NOMO-1 (cell line): Measurements from ENCODE around the gene DSE.

Experiments used
- DNase-seq, 2 experiments: peaks; one replicate each; lab custom pipeline; 2025; ENCODE audit not compliant: unreplicated experiment in 2 of 2; lab: John Stamatoyannopoulos, UW

DSE gene

DNA sequence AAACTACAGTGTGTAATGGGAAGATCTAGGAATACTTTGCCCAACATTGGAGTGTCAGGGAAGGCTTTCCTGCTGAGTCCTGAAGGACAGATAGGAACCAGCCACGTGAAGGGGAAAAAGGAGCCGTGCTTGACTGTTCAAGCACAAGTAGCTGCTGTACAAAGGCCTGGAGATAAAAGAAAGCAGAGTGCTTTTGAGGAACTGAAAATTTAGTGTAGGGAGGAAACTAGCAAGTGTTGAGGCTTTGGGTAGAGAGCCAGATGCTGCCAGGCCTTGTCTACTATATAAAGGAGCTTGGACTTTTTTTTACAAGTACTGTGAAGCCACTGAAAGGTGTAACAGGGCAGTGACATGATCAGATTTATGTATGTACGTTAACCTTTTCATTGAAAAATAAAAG lies 39.0 kb downstream of the DSE start:
- peak; percentile 63 to 85 for DNase-seq

DNA sequence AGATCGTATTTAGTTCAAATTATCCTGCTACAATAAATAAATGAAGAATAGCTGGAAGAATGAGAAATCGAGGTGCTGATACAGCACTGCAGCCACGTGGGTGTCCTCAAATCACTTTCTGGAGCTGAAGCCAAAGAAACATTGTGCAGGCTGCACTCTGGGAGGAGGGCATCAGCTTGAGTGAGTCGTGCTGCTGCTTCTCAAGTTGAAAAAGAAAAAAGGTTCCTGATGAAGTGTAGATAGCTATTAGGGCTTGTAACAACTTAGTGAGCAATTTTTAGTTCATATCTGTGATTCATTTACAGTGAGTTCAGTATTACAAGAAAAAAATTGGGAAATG lies 40.5 kb downstream of the DSE start:
- DNase-seq, result no peak

DNA sequence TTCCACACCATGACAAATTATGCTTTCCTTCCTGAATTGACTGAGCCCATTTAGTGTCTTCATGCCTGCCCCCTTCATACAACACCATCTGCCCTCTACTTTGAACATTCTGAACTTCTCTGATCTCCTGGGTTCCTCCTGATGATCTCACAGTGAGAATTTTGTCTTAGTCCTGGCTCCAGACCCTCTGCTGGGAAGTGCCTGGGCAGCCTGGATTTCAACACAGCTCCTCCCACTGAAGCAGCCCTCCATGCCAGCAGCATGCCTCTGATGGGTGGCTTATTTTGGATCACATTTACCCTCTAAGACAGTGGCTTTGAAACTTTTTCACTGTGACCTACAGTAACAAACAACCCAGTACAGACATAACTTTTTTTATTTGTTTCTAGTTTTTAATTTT lies 41.5 kb downstream of the DSE start:
- DNase-seq, result no peak

DNA sequence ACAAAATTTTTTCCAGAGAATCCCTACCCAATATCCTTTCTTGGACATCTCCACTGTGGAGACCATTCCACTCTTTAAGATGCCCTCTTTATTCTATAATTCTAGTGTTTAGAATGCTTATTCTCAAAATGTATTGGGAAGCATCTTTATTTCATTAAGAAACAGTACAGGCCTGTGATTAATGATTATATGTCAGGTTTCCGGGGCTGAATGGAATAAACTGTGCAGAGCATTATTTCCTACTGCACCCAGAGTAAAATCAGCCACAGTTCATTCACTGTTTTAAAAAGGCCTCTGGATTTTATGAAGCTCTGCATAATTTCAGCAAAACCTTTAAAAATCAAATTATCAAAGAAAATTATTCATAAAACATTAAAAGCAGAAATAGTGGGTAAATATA lies 42.6 kb downstream of the DSE start:
- DNase-seq, result no peak

DNA sequence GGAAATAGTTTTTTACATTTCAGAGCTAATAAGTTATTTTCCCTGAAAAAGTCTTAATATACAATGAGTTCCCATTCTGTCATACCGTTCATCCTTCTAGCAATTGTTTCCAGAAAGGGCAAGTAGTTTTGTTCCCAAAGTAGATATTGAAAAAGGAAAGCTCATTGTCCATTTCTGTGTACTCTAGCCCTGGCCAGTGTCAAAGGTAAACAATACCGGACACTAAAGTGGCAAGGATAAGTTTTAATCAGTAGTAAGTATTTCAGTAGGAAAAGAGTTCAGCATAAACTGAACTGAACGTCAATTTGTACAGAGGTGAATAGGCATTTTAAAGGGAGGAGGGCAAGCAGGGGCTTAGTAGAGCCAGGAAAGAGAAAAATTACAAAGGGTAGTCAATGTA lies 46.9 kb downstream of the DSE start:
- DNase-seq, result no peak

DNA sequence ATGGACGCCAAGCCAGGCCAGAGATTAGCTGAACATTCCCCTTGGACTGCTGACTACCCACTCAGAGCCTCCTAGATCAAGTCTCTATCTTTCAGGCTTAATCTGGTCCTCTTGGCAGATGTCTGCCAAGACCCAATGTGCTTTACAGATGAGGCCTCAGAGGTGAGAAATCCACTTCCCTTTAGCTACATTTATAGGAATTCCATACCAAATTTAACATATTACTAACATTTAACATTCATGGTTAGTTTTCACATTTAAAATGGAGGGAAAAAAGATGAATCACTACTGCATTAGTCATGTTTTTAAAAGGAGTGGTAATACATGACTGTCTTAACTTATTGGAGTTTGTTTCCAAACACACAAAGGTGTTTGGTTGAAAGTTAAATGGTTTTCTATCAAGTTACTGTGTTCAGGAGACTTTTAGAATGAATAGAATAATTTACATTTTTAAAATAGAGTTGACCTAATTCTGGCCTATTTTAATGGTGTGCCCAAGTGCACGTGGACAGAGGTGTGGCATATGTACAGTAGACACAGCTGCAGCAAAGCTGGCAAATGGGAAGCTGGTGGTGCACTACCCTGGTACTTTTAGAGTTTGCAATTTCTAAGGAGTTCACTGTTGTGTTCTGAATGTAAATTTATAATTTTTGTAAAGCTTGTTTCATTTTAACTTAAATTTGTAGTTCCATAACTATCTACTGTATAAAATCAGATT lies 48.5 kb downstream of the DSE start:
- DNase-seq, result no peak

DNA sequence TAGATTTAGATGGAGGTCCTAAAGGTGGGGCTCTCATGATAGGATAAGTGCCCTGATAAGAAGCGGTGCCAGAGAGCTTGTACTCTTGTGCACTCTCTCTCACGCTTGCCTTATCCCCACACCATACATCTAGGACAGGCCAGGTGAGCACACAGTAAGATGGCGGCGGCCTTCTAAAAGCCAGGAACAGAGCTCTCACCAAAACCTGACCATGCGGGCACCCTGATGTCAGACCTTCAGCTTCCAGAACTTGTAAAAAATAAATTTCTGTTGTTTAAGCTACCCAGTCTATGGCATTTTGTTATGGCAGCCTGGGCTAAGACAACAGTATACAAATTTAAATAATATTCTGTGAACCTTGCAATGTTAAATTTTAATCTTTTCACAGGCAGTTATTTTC lies 49.6 kb downstream of the DSE start:
- no peak for DNase-seq

DNA sequence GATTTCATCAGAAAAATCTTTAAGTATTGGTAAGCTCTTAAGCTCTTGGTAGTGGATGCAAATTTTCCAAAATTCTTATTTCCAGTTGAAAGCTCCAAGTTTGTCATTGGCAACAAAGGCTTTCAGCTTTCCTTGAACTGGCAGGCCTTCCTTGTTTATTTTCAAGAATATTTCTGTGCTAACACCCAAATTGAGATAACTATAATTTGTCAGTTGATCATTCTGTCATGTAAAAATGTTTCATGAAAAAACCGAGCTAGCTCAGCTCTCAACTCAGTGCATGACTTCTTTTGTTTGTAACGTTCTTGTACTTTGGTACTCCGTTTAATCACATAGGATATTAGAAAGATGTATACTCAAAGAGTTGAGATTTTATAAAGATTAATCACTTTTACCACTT lies 51.5 kb downstream of the DSE start:
- DNase-seq, result no peak

DNA sequence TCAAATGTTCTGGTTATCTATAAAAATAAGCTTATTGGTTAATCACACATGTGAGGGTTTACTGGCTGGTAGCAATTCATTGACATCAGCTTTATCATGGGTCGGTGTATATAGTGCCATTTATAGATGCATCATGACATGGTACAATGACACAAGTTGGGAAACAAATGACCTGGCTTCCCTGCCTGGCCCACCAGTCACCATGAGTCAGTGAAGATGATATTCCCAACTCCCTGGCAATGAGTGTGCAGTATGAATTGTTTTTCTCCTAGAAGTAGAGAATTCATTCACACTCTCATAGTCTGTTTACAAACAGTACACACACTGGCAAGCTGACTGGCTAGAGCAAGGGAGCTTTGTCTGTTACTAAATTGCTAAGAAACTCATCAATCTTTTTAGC lies 53.3 kb downstream of the DSE start:
- DNase-seq, result no peak

DNA sequence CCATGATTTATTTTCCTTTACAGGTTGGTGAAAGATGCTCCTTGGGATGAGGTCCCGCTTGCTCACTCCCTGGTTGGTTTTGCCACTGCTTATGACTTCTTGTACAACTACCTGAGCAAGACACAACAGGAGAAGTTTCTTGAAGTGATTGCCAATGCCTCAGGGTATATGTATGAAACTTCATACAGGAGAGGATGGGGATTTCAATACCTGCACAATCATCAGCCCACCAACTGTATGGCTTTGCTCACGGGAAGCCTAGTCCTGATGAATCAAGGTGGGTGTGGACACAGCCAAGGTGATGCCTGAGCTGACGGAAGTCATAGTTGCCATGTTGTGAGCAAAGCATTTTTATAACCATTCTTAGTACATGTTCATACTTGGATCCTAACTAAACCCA lies 55.8 kb downstream of the DSE start:
- DNase-seq, result no peak

DNA sequence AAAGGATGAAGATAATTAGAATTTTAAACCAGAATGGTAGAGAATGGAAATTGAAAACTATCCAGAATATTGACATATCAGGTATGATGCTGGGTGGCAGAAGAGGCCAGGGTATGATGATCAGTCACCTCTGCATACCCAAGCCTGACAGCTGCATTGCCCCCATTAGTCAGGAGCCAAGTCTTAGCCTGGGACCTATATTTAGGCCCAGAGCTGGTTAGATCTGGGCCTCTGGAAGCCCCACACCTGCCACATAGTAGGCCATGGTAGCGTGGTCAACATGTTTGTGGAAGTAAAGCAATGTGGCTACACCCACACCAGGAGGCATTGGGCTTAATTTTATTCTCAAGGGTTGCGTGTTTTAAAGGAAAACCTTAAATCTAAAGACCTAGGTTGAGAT lies 58.4 kb downstream of the DSE start:
- DNase-seq, result no peak

DNA sequence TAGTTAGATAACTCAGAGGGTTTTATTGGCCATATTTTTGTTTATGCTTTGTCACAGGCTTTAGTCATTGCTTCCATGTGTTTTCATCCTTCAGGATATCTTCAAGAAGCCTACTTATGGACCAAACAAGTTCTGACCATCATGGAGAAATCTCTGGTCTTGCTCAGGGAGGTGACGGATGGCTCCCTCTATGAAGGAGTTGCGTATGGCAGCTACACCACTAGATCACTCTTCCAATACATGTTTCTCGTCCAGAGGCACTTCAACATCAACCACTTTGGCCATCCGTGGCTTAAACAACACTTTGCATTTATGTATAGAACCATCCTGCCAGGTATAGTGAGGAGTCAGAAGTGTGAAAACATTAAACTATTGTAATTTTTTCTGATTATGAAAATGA lies 60.1 kb downstream of the DSE start:
- no peak for DNase-seq

DNA sequence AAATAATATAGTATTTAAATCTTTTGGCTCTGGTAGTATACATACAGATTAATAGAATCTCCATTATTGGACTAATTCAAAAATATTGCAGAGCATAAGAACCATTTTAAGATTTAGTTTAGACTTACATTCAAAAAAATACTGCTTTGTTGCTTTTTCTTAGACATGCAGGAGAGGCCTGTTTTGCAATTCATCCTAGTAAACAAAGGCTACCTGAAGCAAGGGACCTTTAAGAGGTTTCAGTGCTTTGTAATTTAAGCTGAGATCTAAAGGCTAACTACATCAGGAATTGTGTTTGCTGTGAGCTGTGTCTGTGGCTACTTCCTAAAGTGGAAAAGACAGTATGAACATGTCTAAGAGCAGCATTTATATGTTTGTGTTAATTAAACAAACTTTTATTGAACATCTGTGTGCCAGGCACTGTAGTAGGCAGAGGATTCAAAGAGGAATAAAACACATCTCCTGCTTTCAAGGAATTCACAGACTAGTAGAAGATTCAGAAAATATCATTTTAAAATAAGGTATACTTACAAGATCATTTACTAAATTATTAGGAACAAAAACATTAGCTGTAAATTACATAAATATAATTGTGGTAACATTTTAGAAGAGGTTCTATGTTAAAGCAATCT lies 61.3 kb downstream of the DSE start:
- no peak for DNase-seq

DNA sequence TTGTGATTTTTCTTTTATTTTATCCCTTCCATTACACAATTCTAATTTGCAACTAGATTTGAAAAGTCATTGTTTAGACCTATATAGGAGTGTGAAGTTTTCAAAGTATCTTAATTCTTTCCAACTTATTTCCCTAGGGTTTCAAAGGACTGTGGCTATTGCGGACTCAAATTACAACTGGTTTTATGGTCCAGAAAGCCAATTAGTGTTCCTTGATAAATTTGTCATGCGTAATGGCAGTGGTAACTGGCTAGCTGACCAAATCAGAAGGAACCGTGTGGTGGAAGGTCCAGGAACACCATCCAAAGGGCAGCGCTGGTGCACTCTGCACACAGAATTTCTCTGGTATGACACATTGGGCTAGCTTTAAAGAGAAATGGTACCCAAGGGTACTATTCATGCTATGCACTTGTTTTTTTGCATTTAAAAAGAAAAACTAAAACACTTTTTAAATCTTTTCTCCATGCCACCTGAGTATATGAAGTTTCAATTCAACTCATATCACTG lies 62.5 kb downstream of the DSE start:
- DNase-seq, result no peak

DNA sequence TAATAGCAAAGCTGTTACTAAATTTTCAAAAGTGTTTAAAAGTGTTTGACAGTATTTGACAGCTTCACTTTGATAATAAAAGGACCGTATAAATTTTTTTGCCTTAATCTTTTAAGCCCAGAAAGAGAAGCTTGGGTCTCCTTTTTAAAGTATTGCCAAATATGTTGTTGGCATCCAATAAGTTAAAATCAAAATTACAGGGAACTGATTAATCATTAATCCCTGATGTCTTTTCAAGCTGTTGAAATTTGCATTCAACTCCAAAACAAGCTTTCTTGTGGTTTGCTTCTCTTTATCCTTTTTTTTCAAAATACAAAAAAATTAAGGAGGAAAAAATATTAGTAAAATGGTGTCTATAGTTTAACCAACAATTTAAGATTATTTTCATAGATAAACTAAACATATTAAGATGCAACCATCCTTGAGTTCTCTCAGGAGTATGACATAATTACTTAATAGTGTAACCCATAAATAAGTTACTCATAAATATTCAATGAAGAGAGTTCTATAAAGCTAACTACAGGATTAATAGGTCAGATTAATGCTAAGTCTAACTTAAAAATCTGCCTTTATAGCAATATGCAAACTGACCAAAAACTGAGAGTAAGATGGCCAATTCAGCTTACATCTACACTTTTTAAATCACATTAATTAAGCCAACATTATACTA lies 63.4 kb downstream of the DSE start:
- no peak for DNase-seq

DNA sequence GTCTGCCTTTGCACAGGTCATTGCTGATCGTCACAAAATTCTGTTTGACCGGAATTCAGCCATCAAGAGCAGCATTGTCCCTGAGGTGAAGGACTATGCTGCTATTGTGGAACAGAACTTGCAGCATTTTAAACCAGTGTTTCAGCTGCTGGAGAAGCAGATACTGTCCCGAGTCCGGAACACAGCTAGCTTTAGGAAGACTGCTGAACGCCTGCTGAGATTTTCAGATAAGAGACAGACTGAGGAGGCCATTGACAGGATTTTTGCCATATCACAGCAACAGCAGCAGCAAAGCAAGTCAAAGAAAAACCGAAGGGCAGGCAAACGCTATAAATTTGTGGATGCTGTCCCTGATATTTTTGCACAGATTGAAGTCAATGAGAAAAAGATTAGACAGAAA lies 65.8 kb downstream of the DSE start:
- no peak for DNase-seq

DNA sequence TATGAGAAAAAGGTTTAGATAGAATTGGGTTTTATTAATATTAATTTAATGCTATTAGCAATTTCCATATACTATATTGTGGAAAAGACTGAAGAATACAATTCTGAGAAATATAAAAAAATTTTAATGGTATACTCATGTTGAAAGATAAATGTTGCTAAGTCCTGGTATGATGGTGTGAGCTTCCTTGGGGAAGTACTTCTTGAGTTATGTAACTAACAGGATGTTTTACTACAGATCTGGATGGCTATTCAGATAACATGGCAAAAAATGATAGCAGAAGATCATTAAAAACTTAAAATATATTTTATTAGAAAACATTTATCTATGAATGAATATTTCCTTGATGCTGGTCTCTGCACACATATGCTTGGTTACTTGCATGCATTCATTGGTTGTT lies 66.9 kb downstream of the DSE start:
- DNase-seq, result no peak

DNA sequence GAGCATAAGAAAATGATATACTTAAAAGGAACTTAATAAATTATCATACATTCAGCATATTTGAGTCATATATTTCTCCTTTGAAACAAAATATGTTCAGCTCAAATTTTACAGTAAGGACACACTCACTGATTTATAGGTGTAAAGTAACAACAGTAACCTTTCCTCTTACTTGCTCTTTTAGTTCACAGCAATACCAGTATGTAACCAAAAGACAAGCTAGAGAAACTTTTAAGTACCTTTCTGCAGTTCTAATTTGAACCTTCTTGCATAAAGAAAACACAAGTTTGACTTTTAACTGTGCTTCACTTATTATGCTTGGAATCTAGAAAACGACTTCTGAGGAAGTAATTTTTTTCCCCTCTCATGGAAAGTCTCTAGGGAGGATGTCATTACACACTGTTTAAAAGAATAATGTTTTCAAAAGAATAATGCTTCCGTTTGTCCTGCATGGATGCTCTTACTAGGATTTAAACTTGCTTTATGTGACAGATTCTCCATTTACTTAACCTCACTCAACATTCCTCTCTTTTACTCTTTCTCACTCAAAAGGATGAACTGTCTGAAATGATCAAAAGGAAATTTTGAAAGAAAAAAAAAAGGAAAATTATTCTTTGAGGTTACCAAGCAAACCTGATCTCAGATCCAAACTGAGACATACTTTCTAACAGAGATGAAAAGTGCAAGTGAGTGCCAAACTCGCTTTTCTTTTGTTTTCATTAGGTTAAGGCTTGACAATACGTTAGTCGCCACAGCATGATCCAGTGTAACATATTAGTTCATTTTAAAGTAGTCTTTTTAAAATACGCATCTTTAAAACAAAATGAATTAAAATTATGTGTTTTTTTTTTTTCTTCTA lies 68.1 kb downstream of the DSE start:
- no peak for DNase-seq

DNA sequence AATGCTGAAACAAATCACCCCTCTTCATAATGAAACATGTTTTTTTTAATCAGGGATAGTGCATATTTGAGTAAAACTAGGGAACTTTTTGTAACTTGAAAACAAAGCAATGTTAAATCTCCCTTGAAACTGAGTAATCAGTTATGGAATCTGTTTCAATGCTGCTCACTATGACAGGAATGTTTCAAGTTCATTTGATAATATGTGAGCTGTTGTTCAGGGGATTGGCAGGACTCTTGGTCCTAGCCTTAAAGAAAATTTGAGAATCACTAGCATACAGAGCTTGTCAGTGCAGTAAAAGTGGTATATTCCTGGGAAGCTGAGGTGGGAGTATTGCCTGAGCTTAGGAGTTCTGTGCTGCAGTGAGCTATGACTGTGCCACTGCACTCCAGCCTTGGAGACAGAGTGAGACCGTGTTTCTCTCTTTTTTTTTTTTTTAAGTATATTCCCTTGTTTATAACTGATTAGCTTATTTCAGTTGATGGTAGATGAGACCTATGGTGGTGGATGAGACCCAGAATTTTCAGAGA lies 68.8 kb downstream of the DSE start:
- DNase-seq, result no peak

DNA sequence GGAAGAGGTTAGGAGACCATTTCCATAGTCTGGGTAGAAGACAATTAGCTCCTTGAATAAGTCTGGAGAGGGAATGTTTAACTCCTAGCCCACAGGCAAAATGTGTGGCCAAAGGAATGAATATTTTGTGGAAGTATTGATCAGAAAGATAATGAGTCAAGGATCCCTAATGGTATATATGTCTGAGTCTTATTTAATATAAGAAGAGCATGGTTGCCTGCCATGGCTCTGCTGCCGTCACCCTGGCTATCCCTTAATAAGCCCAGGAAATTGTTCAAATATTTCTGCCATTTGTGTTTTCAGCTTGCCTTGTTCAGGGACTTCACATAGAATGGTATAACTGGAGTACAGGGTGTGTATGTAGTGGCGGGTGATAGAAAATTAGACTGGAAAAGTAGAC lies 72.4 kb downstream of the DSE start:
- no peak for DNase-seq

DNA sequence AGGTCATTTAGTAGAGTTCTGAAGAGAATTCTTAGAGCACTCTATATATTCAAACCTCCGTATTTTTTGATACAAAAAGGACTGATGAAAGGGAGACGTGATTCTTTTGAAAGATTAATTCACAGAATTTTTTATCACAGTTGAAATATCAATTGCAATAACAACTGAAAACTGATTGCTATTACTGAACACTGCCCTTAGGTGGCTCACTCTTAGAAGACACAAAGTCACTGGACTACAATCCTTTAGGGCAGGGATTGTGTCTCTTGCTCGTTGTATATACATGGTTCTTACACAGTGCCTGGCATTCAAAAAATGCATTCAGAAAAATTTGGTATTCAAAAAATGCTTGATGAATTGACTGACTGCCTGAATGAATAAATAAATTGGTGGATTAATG lies 73.3 kb downstream of the DSE start:
- peak; percentile 3 to 29 for DNase-seq
